H1 (cell line): ENCODE measurements around the gene FGR. TPM values are rescaled to one million over a fixed set of nuclear protein-coding genes. Genes with fewer than 3 reads are reported as not detected.

Experiments used
- CTCF ChIA-PET: fragments of 300-600 bp; sonication (Branson Sonifier 250); formaldehyde crosslinking; loops from one replicate; lab custom pipeline; 2021; ENCODE audit not compliant: partially characterized antibody; lab: Charles Lee
- POLR2A ChIA-PET: fragments of 300-600 bp; sonication (Branson Sonifier 250); formaldehyde crosslinking; loops from one replicate; lab custom pipeline; 2021; ENCODE audit warnings: inconsistent platforms; ENCODE audit not compliant: partially characterized antibody; lab: Charles Lee
- DNase-seq, 2 experiments: peaks; one replicate each; pipeline versions ENCODE4 v3.0.0 to v3.0.0-alpha.2; 2010 to 2022; ENCODE audit warnings: low spot score in 2 of 2, low read depth in 1 of 2, mixed read lengths in 1 of 2
- FAIRE-seq: peaks from 2 replicates; lab custom pipeline; 2011; peaks lifted over from hg19 to GRCh38; lab: Jason Lieb, UNC
- H2AFZ ChIP-seq: 2 replicates; pipeline ENCODE4 v1.8.1; 2012; ENCODE audit warnings: low read length, inconsistent platforms
- H2AK5ac ChIP-seq: 2 replicates; pipeline ENCODE4 v1.6.1; 2013; ENCODE audit warnings: low read depth, low read length
- H2BK120ac ChIP-seq: replicated peaks from 2 replicates; pipeline ENCODE3; 2013; ENCODE audit warnings: low read depth, low read length, inconsistent platforms
- H2BK12ac ChIP-seq: 2 replicates; pipeline ENCODE4 v1.6.1; 2013; ENCODE audit warnings: low read depth, low read length
- H2BK15ac ChIP-seq: 2 replicates; pipeline ENCODE4 v1.6.1; 2013; ENCODE audit warnings: low read length
- H2BK20ac ChIP-seq: 2 replicates; pipeline ENCODE4 v1.6.1; 2013; ENCODE audit warnings: low read length
- H2BK5ac ChIP-seq: 2 replicates; pipeline ENCODE4 v1.6.1; 2013; ENCODE audit warnings: low read depth, low read length
- H3K14ac ChIP-seq: 2 replicates; pipeline ENCODE4 v1.6.1; 2013; ENCODE audit warnings: inconsistent platforms; ENCODE audit not compliant: insufficient read length
- H3K18ac ChIP-seq: 2 replicates; pipeline ENCODE4 v1.6.1; 2013; ENCODE audit warnings: low read length; ENCODE audit errors: extremely low read depth
- H3K23ac ChIP-seq: 2 replicates; pipeline ENCODE4 v1.6.1; 2013; ENCODE audit warnings: inconsistent platforms; ENCODE audit not compliant: insufficient read length
- H3K23me2 ChIP-seq: 2 replicates; pipeline ENCODE4 v1.6.1; 2013; ENCODE audit warnings: low read depth, low read length
- H3K27ac ChIP-seq: 2 replicates; pipeline ENCODE4 v1.6.1; 2011; ENCODE audit warnings: low read depth, low read length, inconsistent platforms
- H3K27me3 ChIP-seq, 4 experiments: replicated peaks in 1 of 4; 1 replicate in 1 of 4; 2 replicates in 3 of 4; pipeline versions ENCODE4 v1.6.1 to v1.8.1; 2011 to 2013; ENCODE audit warnings: low read length in 3 of 4, mild to moderate bottlenecking in 3 of 4, inconsistent platforms in 2 of 4, mixed read lengths in 2 of 4, moderate library complexity in 1 of 4; ENCODE audit not compliant: control insufficient read depth in 3 of 4, insufficient read depth in 3 of 4; ENCODE audit errors: extremely low read depth in 1 of 4
- H3K36me3 ChIP-seq, 4 experiments: 2 replicates each; pipeline versions ENCODE4 v1.6.1 to v1.8.1; 2011 to 2013; ENCODE audit warnings: mild to moderate bottlenecking in 4 of 4, low read length in 3 of 4, moderate library complexity in 2 of 4, control low read depth in 1 of 4, inconsistent platforms in 1 of 4; ENCODE audit not compliant: insufficient read depth in 4 of 4, control insufficient read depth in 2 of 4
- H3K4ac ChIP-seq: replicated peaks from 2 replicates; pipeline ENCODE3; 2013; ENCODE audit warnings: low read length, low read depth, mixed read lengths, inconsistent platforms; ENCODE audit not compliant: insufficient read length
- H3K4me1 ChIP-seq, 4 experiments: replicated peaks in 1 of 4; 1 replicate in 1 of 4; 2 replicates in 3 of 4; pipeline versions ENCODE4 v1.6.1 to v1.8.1; 2011 to 2013; ENCODE audit warnings: low read length in 3 of 4, inconsistent platforms in 2 of 4, mixed read lengths in 1 of 4; ENCODE audit not compliant: insufficient read depth in 4 of 4, control insufficient read depth in 3 of 4
- H3K4me2 ChIP-seq, 2 experiments: 2 replicates each; pipeline versions ENCODE4 v1.6.1 to v1.8.1; 2011 to 2013; ENCODE audit warnings: low read depth in 2 of 2, low read length in 2 of 2, control low read depth in 1 of 2, inconsistent platforms in 1 of 2, mild to moderate bottlenecking in 1 of 2; ENCODE audit not compliant: insufficient read depth in 1 of 2
- H3K4me3 ChIP-seq, 4 experiments: fragments of 200-600, 300-600 bp in 1 of 4; sonication (generic), shearing (Covaris generic), sonication (Bioruptor Twin) in 1 of 4; 2 replicates each; pipeline versions ENCODE4 v1.5.1 to v1.8.1; 2011 to 2016; ENCODE audit warnings: low read length in 4 of 4, low read depth in 3 of 4, control low read depth in 2 of 4, inconsistent platforms in 2 of 4, mild to moderate bottlenecking in 2 of 4, mixed read lengths in 1 of 4, moderate library complexity in 1 of 4; ENCODE audit not compliant: insufficient read depth in 2 of 4; ENCODE audit errors: extremely low read depth in 1 of 4
- H3K56ac ChIP-seq: replicated peaks from 2 replicates; pipeline ENCODE3; 2013; ENCODE audit warnings: low read depth, mild to moderate bottlenecking, mixed read lengths, low read length, inconsistent platforms; ENCODE audit not compliant: insufficient read length
- H3K79me1 ChIP-seq: 2 replicates; pipeline ENCODE4 v1.6.1; 2013; ENCODE audit warnings: low read depth, low read length, control low read depth
- H3K79me2 ChIP-seq, 2 experiments: 2 replicates each; pipeline versions ENCODE4 v1.6.1 to v1.8.1; 2012 to 2013; ENCODE audit warnings: low read length in 2 of 2, mild to moderate bottlenecking in 2 of 2, inconsistent platforms in 1 of 2; ENCODE audit not compliant: insufficient read depth in 2 of 2, control insufficient read depth in 1 of 2
- H3K9ac ChIP-seq, 4 experiments: replicated peaks in 1 of 4; 1 replicate in 1 of 4; 2 replicates in 3 of 4; pipeline versions ENCODE4 v1.6.1 to v1.8.1; 2011 to 2013; ENCODE audit warnings: low read depth in 3 of 4, low read length in 3 of 4, control low read depth in 2 of 4, mild to moderate bottlenecking in 2 of 4, moderate library complexity in 2 of 4, inconsistent platforms in 1 of 4; ENCODE audit errors: extremely low read depth in 1 of 4
- H3K9me3 ChIP-seq, 2 experiments: 2 replicates each; pipeline versions ENCODE4 v1.6.1 to v1.8.1; 2012 to 2013; ENCODE audit warnings: mild to moderate bottlenecking in 2 of 2, moderate library complexity in 2 of 2, control low read depth in 1 of 2, inconsistent platforms in 1 of 2, low read depth in 1 of 2, low read length in 1 of 2, mixed read lengths in 1 of 2; ENCODE audit not compliant: insufficient read depth in 2 of 2
- H4K20me1 ChIP-seq, 2 experiments: replicated peaks in 1 of 2; 2 replicates each; pipeline versions ENCODE3 to v1.8.1; 2011 to 2013; ENCODE audit warnings: inconsistent platforms in 2 of 2, low read length in 2 of 2, mild to moderate bottlenecking in 1 of 2; ENCODE audit not compliant: insufficient read depth in 2 of 2, control insufficient read depth in 1 of 2
- H4K5ac ChIP-seq: 2 replicates; pipeline ENCODE4 v1.6.1; 2013; ENCODE audit warnings: low read length, low read depth, mixed read lengths, inconsistent platforms; ENCODE audit not compliant: insufficient read length
- H4K8ac ChIP-seq: 2 replicates; pipeline ENCODE4 v1.8.0; 2013; ENCODE audit warnings: mild to moderate bottlenecking, moderate library complexity, low read length, inconsistent platforms; ENCODE audit not compliant: insufficient read depth; ENCODE audit errors: extremely low read depth
- H4K91ac ChIP-seq: replicated peaks from 2 replicates; pipeline ENCODE3; 2013; ENCODE audit warnings: low read length, mixed read lengths, inconsistent platforms; ENCODE audit not compliant: insufficient read length
- CHD2 ChIP-seq: IDR thresholded peaks from 2 replicates; pipeline ENCODE4 v1.6.1; 2012; ENCODE audit warnings: low read length, improper control_type of control experiment
- HDAC6 ChIP-seq: IDR thresholded peaks from one replicate; pipeline ENCODE4 v1.7.1; 2012; ENCODE audit warnings: low read depth, mild to moderate bottlenecking, inconsistent platforms, low read length, moderate library complexity
- NANOG ChIP-seq: IDR thresholded peaks from 2 replicates; pipeline ENCODE4 v1.6.1; 2011; ENCODE audit warnings: low read length, low read depth, mild to moderate bottlenecking, inconsistent platforms; ENCODE audit not compliant: insufficient read depth, poor library complexity, severe bottlenecking
- SIN3A ChIP-seq, 2 experiments: IDR thresholded peaks in 1 of 2; conservative IDR thresholded peaks in 1 of 2; 2 replicates each; pipeline ENCODE4 v1.6.1; 2011 to 2012; ENCODE audit warnings: low read length in 2 of 2, improper control_type of control experiment in 1 of 2, low read depth in 1 of 2, mild to moderate bottlenecking in 1 of 2
- SP1 ChIP-seq: IDR thresholded peaks from 2 replicates; pipeline ENCODE4 v1.6.1; 2011; ENCODE audit warnings: low read depth, low read length
- TCF12 ChIP-seq: IDR thresholded peaks from 2 replicates; pipeline ENCODE4 v1.6.1; 2011; ENCODE audit warnings: low read depth, mild to moderate bottlenecking, low read length
- TEAD4 ChIP-seq: IDR thresholded peaks from 2 replicates; pipeline ENCODE4 v1.6.1; 2012; ENCODE audit warnings: low read depth, low read length, inconsistent platforms, mixed read lengths
- WGBS, 2 experiments: shearing (Covaris generic) in 1 of 2; methylation state at CpG; one replicate each; pipeline versions ENCODE4 v1.1.6 to v1.1.7; 2013 to 2015; ENCODE audit warnings: low lambda C conversion rate in 2 of 2, mixed read lengths in 2 of 2, inconsistent platforms in 1 of 2, low coverage in 1 of 2, missing lambda C conversion rate in 1 of 2; ENCODE audit not compliant: insufficient replicate concordance in 2 of 2, insufficient coverage in 1 of 2, insufficient read length in 1 of 2; ENCODE audit errors: extremely low coverage in 1 of 2, missing lambda C conversion rate in 1 of 2; 5-methylcytosine and 5-hydroxymethylcytosine counted together
- polyA plus RNA-seq, 7 experiments: library from polyadenylated mRNA; depleted of rRNA in 3 of 7; stranded (reverse) in 5 of 7; unstranded in 2 of 7; fragments of >200 nt in 5 of 7; fragments of 200-250 nt in 2 of 7; gene quantifications; 1 replicate in 5 of 7; 2 replicates in 1 of 7; 4 replicates in 1 of 7; pipeline versions ENCODE4 v1.2.1 to v1.2.3, GENCODE V29; 2011 to 2013; ENCODE audit warnings: missing spikeins in 2 of 7, mixed read lengths in 2 of 7
- total RNA-seq: library from RNA; stranded (reverse); fragmentation: NEBNext Ultra II Directional; extraction: Animal tissue kit (Norgen Biotek cat#: 25700); gene quantifications from 2 replicates; pipeline ENCODE4 v1.2.1, GENCODE V29; 2021

Gene FGR
- total and polyA plus RNA-seq, 2 of the 8 experiments (the other 6 are each of a cell fraction or from before 2014, with no cell fraction given), result 0.22 to 0.95 TPM

GRCh38 chr1:27607239-27607804 is 27.7 kb downstream of the FGR start:
- no peak overlapping the region for H3K23ac ChIP-seq
- peaks cover 0 to 3% of the 10 kb centered on the region in 2 experiments; a peak in 1 of 4 replicates for H3K79me2 ChIP-seq
- DNase-seq, result peak in 1 of 2 experiments; percentile 72
- peak overlapping the region; percentile 28 for H2BK20ac ChIP-seq
- no peaks in the 10 kb centered on the region for H3K79me1 ChIP-seq
- H2AK5ac ChIP-seq, result 0 out of 2 replicates have a peak overlapping the region, but pooled peaks have one; percentile 54
- WGBS, 2 experiments, result 51% methylated on average over 11 of the region's 11 CpGs; no CpG with 5 or more reads in 1 of the 2 experiments
- POLR2A ChIA-PET, result interaction anchor here (0.7 to 6.4 kb wide), 16 partner anchors 8 to 256 kb away, joined by 3 to 97 read pairs (median 3); no protein-coding TSS in a partner anchor
- FAIRE-seq, result no peak
- H2BK120ac ChIP-seq, result no peak overlapping the region
- no peak overlapping the region for H3K56ac ChIP-seq
- no peak overlapping the region for H3K14ac ChIP-seq
- no peak overlapping the region for H3K27ac ChIP-seq
- TF ChIP-seq NANOG (no peak), SP1 (peak; percentile 75), TCF12 (peak; percentile 72; the same call in 1 of the 2 replicates), CHD2 (peak; percentile 80), HDAC6 (no peak), TEAD4 (peak; percentile 72), SIN3A (conservative IDR thresholded peaks at IDR 0.05 in 1 of 2, IDR thresholded peaks at IDR 0.05 in 1 of 2; ENCODE audit: low read depth in 1 of 2, low read length in 2 of 2) (peak; percentile 47 to 65; a peak in 1 of 4 replicates)
- H2BK15ac ChIP-seq, result peak overlapping the region; percentile 46
- H3K4ac ChIP-seq, result peak overlapping the region; percentile 24
- no peak overlapping the region for H2AFZ ChIP-seq
- no peak overlapping the region; a peak in 2 of 7 replicates for H3K9ac ChIP-seq
- CTCF ChIA-PET, result interaction anchor here (0.5 to 37.8 kb wide), 54 partner anchors 11 to 598 kb away, joined by 3 to 1807 read pairs (median 9); partner anchors contain the start of genes FAM76A, GPR3, IFI6 and MAP3K6
- 0 out of 8 replicates have a peak overlapping the region, but pooled peaks of 2 of the 4 experiments have one; percentile 5 to 6 for H3K4me3 ChIP-seq
- H3K36me3 ChIP-seq, result no peaks in the 10 kb centered on the region
- peak overlapping the region; percentile 76 for H3K18ac ChIP-seq
- no peaks in the 10 kb centered on the region for H3K9me3 ChIP-seq
- H4K5ac ChIP-seq, result peak overlapping the region; percentile 6
- peak overlapping the region; percentile 50 for H4K91ac ChIP-seq
- H3K23me2 ChIP-seq, result peaks cover 5% of the 10 kb centered on the region
- H2BK5ac ChIP-seq, result peak overlapping the region; percentile 36; the same call in 1 of the 2 replicates
- H3K4me2 ChIP-seq, result peak overlapping the region; percentile 4 to 61; a peak in 3 of 4 replicates
- H3K4me1 ChIP-seq, result peaks cover 15 to 35% (median 22%) of the 10 kb centered on the region in 4 experiments
- H4K8ac ChIP-seq, result no peak overlapping the region; the same call in 1 of the 2 replicates
- no peaks in the 10 kb centered on the region for H3K27me3 ChIP-seq
- peaks cover 0 to 2% of the 10 kb centered on the region in 2 experiments for H4K20me1 ChIP-seq
- H2BK12ac ChIP-seq, result peak overlapping the region; percentile 91; the same call in 1 of the 2 replicates
